Stomach smooth muscle (tissue), 2 donors: Measurements from ENCODE around the gene AK2.
"Not testable (repeated sequence)": the region's sequence is repeated elsewhere in the genome, so short reads cannot be mapped to it uniquely, and the experiment has no call there.

ENCODE experiments used
- H3K27ac ChIP-seq: one replicate; pipeline ENCODE4 v1.7.0; 2013; ENCODE audit warnings: mild to moderate bottlenecking, low read length, inconsistent platforms
- H3K27me3 ChIP-seq, 2 donors: one replicate each; pipeline ENCODE4 v1.7.0; 2013; ENCODE audit warnings: low read length in 2 of 2; ENCODE audit not compliant: insufficient read depth in 2 of 2, control insufficient read depth in 1 of 2
- H3K36me3 ChIP-seq, 2 donors: one replicate each; pipeline ENCODE4 v1.7.0; 2013; ENCODE audit warnings: low read length in 2 of 2; ENCODE audit not compliant: control insufficient read depth in 2 of 2, insufficient read depth in 2 of 2
- H3K4me1 ChIP-seq: one replicate; pipeline ENCODE4 v1.7.0; 2013; ENCODE audit warnings: low read length; ENCODE audit not compliant: control insufficient read depth, insufficient read depth
- H3K4me3 ChIP-seq, 2 donors: one replicate each; pipeline ENCODE4 v1.7.0; 2013; ENCODE audit warnings: low read length in 2 of 2
- H3K9ac ChIP-seq, 2 donors: one replicate each; pipeline ENCODE4 v1.7.0; 2013; ENCODE audit warnings: low read length in 2 of 2, mild to moderate bottlenecking in 1 of 2
- H3K9me3 ChIP-seq, 2 donors: one replicate each; pipeline ENCODE4 v1.7.0; 2013; ENCODE audit warnings: low read length in 2 of 2; ENCODE audit not compliant: control insufficient read depth in 2 of 2
- donor health status: healthy.
- donor health status: Pancreatic carcinoma.

AK2 gene

DNA sequence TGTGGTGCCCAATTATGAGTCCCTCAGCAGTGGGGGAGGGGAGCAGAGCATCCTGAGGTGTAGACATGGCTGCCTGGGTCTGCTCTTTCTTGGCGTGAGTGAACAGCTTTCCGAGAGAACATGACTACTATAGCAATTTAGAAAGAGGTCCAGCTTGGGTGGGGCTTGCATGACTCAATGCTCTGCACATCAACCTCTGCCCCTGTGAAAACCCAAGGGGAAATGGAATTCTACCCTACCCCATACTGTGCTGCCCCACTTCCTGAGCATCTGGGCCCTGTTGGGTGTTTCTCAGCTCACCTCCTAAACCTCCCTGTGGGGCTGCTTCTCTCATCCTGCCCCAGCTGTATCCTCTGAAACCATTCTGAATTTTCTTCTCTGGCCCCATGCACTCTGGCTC is 36.0 kb upstream of the AK2 start:
- Histone ChIP-seq H3K9ac (no peak overlapping the region), H3K27ac (no peak overlapping the region), H3K9me3 (no peaks in the 10 kb centered on the region), H3K27me3 (no peaks in the 10 kb centered on the region), H3K4me1 (no peaks in the 10 kb centered on the region), H3K4me3 (no peak overlapping the region), H3K36me3 (no peaks in the 10 kb centered on the region)

DNA sequence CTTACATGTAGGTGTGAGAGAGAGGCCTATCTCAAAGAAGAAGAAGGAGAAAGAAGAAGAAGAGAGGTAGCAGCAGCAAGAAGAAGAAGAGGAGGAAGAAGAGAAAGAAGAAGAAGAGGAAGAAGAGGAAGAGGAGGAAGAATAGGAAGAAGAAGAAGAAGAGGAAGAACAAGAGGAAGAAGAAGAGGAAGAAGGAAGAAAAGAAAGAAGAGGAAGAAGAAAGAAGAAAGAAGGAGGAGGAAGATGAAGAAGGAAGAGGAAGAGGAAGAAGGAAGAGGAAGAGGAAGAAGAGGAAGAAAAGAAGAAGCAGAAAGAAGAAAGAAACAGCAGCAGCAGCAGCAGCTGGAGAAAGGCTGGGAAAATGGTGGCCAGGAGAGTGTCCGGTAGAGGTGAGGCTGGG is 33.9 kb upstream of the AK2 start:
- no peak overlapping the region for H3K4me3 ChIP-seq
- no peaks in the 10 kb centered on the region for H3K36me3 ChIP-seq
- no peaks in the 10 kb centered on the region for H3K4me1 ChIP-seq
- peaks cover 5% of the 10 kb centered on the region in 2 donors for H3K9me3 ChIP-seq
- no peak overlapping the region for H3K9ac ChIP-seq
- no peaks in the 10 kb centered on the region for H3K27me3 ChIP-seq
- no peak overlapping the region for H3K27ac ChIP-seq

DNA sequence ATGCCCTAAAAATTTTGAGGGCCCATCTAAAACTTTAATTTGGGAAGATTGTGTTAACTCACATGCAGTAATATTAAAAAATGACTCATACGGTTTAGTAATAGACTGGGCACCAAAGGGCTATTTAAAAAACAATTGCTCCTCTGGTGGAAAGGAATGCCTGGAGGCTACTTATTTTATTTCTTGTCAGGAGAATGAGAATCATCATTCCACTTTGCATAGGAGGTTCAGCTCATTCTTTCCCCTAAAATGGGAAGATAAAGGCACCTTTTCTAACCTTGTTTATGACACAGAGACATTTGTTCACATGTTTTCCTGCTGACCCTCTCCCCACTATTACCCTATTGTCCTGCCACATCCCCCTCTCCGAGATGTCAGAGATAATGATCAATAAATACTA is 31.4 kb upstream of the AK2 start:
- not testable (repeated sequence) for H3K4me1 ChIP-seq, H3K27ac ChIP-seq, H3K36me3 ChIP-seq, H3K27me3 ChIP-seq, H3K4me3 ChIP-seq, H3K9ac ChIP-seq
- H3K9me3 ChIP-seq: peaks cover 13 to 18% of the 10 kb centered on the region in 2 donors

DNA sequence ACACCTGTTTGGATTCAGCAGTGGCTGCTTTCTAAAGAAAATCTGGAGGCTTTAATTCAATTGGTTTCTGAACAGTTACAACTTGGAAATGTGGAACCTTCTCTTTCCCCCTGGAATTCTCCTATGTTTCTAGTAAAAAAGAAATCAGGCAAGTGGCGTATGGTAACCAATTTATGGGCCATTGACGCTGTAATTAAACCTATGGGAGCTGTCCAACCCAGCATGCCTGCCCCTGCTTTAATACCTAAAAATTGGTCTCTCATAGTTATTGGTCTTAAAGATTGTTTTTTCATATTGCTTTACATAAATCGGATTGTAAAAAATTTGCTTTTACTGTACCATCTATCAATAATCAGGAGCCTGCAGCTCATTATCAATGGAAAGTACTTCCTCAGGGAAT is 29.8 kb upstream of the AK2 start:
- H3K36me3 ChIP-seq, H3K4me3 ChIP-seq, H3K9ac ChIP-seq, H3K27me3 ChIP-seq, H3K27ac ChIP-seq, H3K4me1 ChIP-seq: not testable (repeated sequence)
- H3K9me3 ChIP-seq: peaks cover 17 to 24% of the 10 kb centered on the region in 2 donors

DNA sequence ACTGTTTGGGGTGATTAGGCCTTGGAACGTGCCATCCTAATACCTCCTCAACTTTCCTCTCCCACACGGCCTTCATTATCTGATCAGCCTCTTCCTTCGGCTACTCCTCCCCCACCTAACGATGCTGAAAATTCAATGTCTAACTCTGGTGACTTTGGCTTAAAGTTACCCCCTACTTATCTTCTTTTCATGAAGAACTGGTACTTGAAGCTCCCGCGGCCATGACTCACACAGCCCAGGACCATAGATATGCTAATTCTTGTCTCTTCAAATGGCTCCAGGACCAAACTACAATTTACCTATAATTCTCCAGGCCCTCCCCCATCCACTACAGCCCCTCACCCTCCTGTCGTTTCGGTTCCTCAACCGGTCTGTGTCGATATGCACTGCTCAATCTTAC is 28.6 kb upstream of the AK2 start:
- Histone ChIP-seq H3K9ac (no peak overlapping the region), H3K4me1 (no peaks in the 10 kb centered on the region), H3K36me3 (no peaks in the 10 kb centered on the region), H3K4me3 (no peak overlapping the region), H3K27me3 (no peaks in the 10 kb centered on the region), H3K27ac (no peak overlapping the region), H3K9me3 (peaks cover 17 to 24% of the 10 kb centered on the region in 2 donors)

DNA sequence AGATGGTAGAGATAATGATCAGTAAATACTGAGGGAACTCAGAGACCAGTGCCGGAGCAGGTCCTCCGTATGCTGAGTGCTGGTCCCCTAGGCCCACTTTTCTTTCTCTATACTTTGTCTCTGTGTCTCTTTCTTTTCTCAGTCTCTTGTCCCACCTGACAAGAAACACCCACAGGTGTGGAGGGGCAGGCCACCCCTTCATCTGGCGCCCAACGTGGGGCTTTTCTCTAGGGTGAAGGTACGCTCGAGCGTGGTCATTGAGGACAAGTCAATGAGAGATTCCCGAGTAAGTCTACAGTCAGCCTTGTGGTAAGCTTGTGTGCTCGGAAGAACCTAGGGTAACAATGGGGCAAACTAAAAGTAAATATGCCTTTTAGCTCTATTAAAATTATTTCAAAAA is 27.6 kb upstream of the AK2 start:
- H3K4me1 ChIP-seq, H3K4me3 ChIP-seq, H3K27me3 ChIP-seq, H3K9ac ChIP-seq, H3K36me3 ChIP-seq, H3K27ac ChIP-seq: not testable (repeated sequence)
- peaks cover 17 to 24% of the 10 kb centered on the region in 2 donors for H3K9me3 ChIP-seq

DNA sequence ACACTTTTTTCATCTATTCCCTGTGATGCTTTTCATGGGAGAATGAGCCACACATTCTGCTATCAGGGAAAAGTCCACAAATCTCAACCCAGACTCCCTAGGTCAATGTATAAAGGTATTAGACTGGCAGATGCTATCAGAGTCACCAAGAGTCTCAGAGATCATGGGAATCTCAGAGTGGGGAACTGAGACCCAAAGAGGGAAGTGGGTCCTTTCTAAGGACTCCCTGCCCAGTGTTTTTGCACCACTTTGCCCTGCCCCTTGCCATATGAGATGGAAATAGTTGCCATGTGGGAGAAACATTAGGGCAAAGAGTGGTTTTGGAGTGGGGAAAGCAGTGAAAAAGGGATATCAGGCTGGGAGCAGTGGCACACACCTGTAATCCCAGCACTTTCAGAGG is 25.2 kb upstream of the AK2 start:
- Histone ChIP-seq H3K4me1 (no peaks in the 10 kb centered on the region), H3K27ac (no peak overlapping the region), H3K9me3 (peaks cover 17 to 24% of the 10 kb centered on the region in 2 donors), H3K27me3 (no peaks in the 10 kb centered on the region), H3K9ac (no peak overlapping the region), H3K36me3 (no peaks in the 10 kb centered on the region), H3K4me3 (no peak overlapping the region)

DNA sequence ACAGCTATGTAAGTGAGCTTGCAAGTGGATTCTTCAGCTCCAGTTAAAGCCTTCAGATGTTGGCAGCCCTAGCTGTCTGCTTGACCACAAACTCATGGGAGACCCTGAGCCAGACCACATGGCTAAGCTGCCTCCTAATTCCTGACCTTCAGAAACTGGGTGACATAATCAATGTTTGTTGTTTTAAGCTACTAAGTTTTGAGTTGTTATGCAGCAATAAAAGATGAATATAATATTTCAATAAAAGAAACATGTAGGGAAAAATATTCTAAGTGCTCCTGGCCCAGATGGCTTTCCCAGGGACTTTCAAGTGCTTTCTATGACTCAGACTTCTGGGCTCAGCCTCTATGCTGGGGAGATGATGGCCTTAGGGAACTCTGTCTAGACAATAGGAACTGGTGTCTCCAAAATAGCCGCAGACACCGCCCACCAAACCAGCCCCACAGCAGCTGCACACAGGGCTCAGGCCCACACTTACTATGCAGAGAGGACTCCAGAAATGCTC is 23.9 kb upstream of the AK2 start:
- Histone ChIP-seq H3K27ac (no peak overlapping the region), H3K9me3 (peaks cover 12 to 19% of the 10 kb centered on the region in 2 donors), H3K27me3 (no peaks in the 10 kb centered on the region), H3K4me3 (no peak overlapping the region), H3K36me3 (no peaks in the 10 kb centered on the region), H3K4me1 (no peaks in the 10 kb centered on the region), H3K9ac (no peak overlapping the region)

DNA sequence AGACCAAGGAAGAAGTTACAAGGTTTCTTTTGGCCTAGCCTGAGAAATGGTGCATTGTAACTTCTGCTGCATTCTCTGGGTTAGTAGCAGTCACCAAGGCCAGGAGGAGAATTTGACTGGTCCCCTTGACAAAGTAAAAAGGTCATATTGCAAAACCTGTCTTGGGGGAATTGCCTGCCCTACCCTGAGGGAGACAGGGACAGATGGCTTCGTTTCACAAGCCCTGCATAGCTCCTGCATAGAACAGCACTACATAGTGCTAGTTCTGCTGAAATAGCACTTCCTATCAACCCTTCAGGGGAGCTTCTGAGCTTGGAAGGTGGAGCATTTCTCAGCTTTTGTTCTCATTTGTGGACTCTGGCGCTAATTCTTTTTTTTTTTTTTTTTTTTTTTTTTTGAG is 20.4 kb upstream of the AK2 start:
- Histone ChIP-seq H3K4me3 (no peak overlapping the region), H3K36me3 (no peaks in the 10 kb centered on the region), H3K9ac (no peak overlapping the region), H3K4me1 (peaks cover 4% of the 10 kb centered on the region), H3K27ac (no peak overlapping the region), H3K27me3 (no peaks in the 10 kb centered on the region), H3K9me3 (no peaks in the 10 kb centered on the region)

DNA sequence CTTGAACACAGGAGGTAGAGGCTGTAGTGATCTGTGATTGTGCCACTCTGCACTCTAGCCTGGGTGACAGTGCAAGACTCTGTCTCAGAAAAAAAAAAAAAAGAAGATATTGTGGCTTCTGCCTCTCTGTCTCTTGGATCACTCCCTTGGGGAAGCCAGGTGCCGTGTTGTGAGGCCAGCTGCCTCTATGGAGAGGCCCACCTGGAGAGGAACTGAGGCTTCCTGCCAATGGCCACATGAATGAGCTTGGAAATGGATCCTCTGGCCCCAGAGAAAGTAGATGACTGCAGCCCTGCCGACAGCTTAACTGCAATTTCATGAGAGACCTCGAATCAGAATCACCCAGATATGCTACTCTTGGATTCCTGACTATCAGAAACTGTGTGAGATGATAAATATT is 19.7 kb upstream of the AK2 start:
- Histone ChIP-seq H3K36me3 (no peaks in the 10 kb centered on the region), H3K9me3 (no peaks in the 10 kb centered on the region), H3K9ac (no peak overlapping the region), H3K27ac (no peak overlapping the region), H3K4me3 (no peak overlapping the region), H3K4me1 (peaks cover 4% of the 10 kb centered on the region), H3K27me3 (no peaks in the 10 kb centered on the region)

DNA sequence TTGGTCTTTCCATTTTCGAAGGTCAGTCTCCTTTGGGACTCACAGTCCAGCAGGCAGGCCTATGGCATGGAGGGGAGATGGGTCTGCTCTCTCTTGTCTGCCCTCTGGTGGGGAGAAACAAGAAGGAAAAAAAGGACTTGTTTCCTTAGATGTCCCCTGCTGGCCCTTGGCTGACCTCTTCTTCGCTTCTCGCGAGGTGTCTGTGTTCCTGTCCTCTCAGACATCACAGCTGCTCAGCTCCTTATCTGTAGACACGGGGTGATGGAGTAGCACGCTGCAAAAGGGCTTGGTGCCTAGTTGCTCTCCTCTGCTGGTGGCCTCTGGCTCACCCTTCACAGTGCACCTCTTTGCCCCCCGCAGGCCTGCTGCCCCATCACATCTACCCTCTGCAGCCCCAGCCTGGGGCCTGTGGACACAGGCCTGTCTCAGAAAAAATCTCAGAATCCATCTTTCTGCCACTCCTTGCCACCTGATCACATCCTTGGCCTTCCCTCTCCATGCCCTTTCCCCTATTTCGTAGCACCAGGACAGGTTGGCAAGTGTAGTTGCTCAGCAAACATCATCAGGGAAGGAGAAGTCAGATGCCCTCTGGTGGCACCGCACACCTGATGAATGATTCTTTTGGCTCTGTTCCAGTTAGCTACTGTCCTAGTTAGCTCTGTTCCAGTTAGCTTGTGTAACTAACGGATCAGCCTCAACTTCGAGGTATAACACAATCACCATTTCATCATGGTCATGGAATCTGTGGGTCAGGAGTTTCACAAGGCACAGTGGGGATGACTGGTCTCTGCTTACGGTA is 18.7 kb upstream of the AK2 start:
- H3K36me3 ChIP-seq: no peaks in the 10 kb centered on the region
- H3K4me3 ChIP-seq: no peak overlapping the region
- no peak overlapping the region for H3K9ac ChIP-seq
- no peaks in the 10 kb centered on the region for H3K27me3 ChIP-seq
- no peak overlapping the region for H3K27ac ChIP-seq
- H3K4me1 ChIP-seq: peaks cover 4% of the 10 kb centered on the region
- H3K9me3 ChIP-seq: no peaks in the 10 kb centered on the region
